GM23338 (cell line): ENCODE results near the gene CSAG1. TPM values are rescaled to one million over a fixed set of nuclear protein-coding genes. Genes with fewer than 3 reads are reported as not detected.
"Not testable (repeated sequence)": the region's sequence is repeated elsewhere in the genome, so short reads cannot be mapped to it uniquely, and the experiment has no call there.

Experiments
- ATAC-seq: fragments of 200-7000 bp; cut with Tn5 transposase; 3 replicates; pipeline ENCODE4 v1.9.1; 2020
- DNase-seq: peaks from one replicate; pipeline ENCODE4 v3.0.0-alpha.2; 2015; ENCODE audit warnings: low spot score
- H2AFZ ChIP-seq: fragments of 200-600 bp; sonication (generic); 2 replicates; pipeline ENCODE4 v1.8.0; 2016; ENCODE audit warnings: antibody characterized with exemption, mild to moderate bottlenecking, moderate library complexity
- H3F3A ChIP-seq: fragments of 200-600 bp; sonication (generic); replicated peaks from 2 replicates; pipeline ENCODE4 v1.8.0; 2017; ENCODE audit warnings: antibody characterized with exemption, mixed run types, low read depth
- H3K27ac ChIP-seq: fragments of 200-600 bp; sonication (generic); 2 replicates; pipeline ENCODE4 v1.6.1; 2016; ENCODE audit warnings: low read depth
- H3K27me3 ChIP-seq: fragments of 200-600 bp; sonication (generic); 2 replicates; pipeline ENCODE4 v1.8.0; 2016; ENCODE audit warnings: mild to moderate bottlenecking, mixed run types, moderate library complexity; ENCODE audit not compliant: insufficient read depth
- H3K36me3 ChIP-seq: fragments of 200-600 bp; sonication (generic); 2 replicates; pipeline ENCODE4 v1.8.0; 2016; ENCODE audit warnings: mild to moderate bottlenecking; ENCODE audit not compliant: insufficient read depth
- H3K4me1 ChIP-seq: fragments of 200-600 bp; sonication (generic); 2 replicates; pipeline ENCODE4 v1.8.0; 2016; ENCODE audit warnings: mild to moderate bottlenecking, moderate library complexity; ENCODE audit not compliant: insufficient read depth
- H3K4me2 ChIP-seq: fragments of 200-600 bp; sonication (generic); 2 replicates; pipeline ENCODE4 v1.7.1; 2017; ENCODE audit warnings: mixed run types
- H3K4me3 ChIP-seq: fragments of 200-600 bp; sonication (generic); 2 replicates; pipeline ENCODE4 v1.6.1; 2016; ENCODE audit warnings: mixed run types
- H3K79me2 ChIP-seq: fragments of 200-600 bp; sonication (generic); replicated peaks from 2 replicates; pipeline ENCODE4 v1.8.0; 2017; ENCODE audit warnings: mild to moderate bottlenecking; ENCODE audit not compliant: insufficient read depth
- H3K9me2 ChIP-seq: fragments of 200-600 bp; sonication (generic); 2 replicates; pipeline ENCODE4 v1.8.0; 2017; ENCODE audit not compliant: insufficient read depth
- H4K20me1 ChIP-seq: fragments of 200-600 bp; sonication (generic); replicated peaks from 2 replicates; pipeline ENCODE4 v1.8.0; 2017; ENCODE audit warnings: mild to moderate bottlenecking; ENCODE audit not compliant: insufficient read depth
- H3K27ac Mint-ChIP-seq: 2 replicates; pipeline ENCODE4 v1.8.0; 2020; ENCODE audit warnings: inconsistent platforms, mild to moderate bottlenecking, moderate library complexity, mixed read lengths
- H3K27me3 Mint-ChIP-seq: 3 replicates; pipeline ENCODE4 v1.8.0; 2022; ENCODE audit warnings: low read depth, mild to moderate bottlenecking, moderate library complexity, mixed read lengths, inconsistent platforms; ENCODE audit not compliant: insufficient read depth, poor library complexity
- H3K36me3 Mint-ChIP-seq: 3 replicates; pipeline ENCODE4 v1.8.0; 2021; ENCODE audit warnings: low read depth, mild to moderate bottlenecking, inconsistent platforms, moderate library complexity, mixed read lengths
- H3K4me1 Mint-ChIP-seq: 3 replicates; pipeline ENCODE4 v1.8.0; 2020; ENCODE audit warnings: mild to moderate bottlenecking, inconsistent platforms, mixed read lengths
- H3K4me3 Mint-ChIP-seq: 3 replicates; pipeline ENCODE4 v1.8.0; 2021; ENCODE audit warnings: moderate library complexity, mild to moderate bottlenecking, inconsistent platforms, mixed read lengths
- H3K9me3 Mint-ChIP-seq: 3 replicates; pipeline ENCODE4 v1.8.0; 2020; ENCODE audit warnings: moderate library complexity, mild to moderate bottlenecking, inconsistent platforms, mixed read lengths
- CREB1 ChIP-seq: fragments of 250-450 bp; sonication (Bioruptor Pico); IDR thresholded peaks from 2 replicates; pipeline ENCODE4 v1.5.0; 2020; ENCODE audit warnings: low read depth, mild to moderate bottlenecking, moderate library complexity
- ETS1 ChIP-seq: IDR thresholded peaks from 2 replicates; pipeline ENCODE4 v1.6.1; 2016; ENCODE audit warnings: antibody characterized with exemption
- EZH2 ChIP-seq: fragments of 200-600 bp; sonication (generic); IDR thresholded peaks from one replicate; pipeline ENCODE4 v1.8.0; 2017; ENCODE audit warnings: antibody characterized with exemption, mild to moderate bottlenecking, low read depth; ENCODE audit not compliant: unreplicated experiment
- EZH2phosphoT487 ChIP-seq: fragments of 200-600 bp; sonication (generic); IDR thresholded peaks from one replicate; pipeline ENCODE4 v1.8.1; 2018; ENCODE audit warnings: antibody characterized with exemption; ENCODE audit not compliant: unreplicated experiment
- JUNB ChIP-seq: IDR thresholded peaks from one replicate; pipeline ENCODE4 v1.6.1; 2016; ENCODE audit warnings: antibody characterized with exemption; ENCODE audit not compliant: unreplicated experiment
- POLR2AphosphoS5 ChIP-seq: IDR thresholded peaks from 2 replicates; pipeline ENCODE4 v1.6.1; 2016; ENCODE audit warnings: antibody characterized with exemption, low read depth
- REST ChIP-seq: IDR thresholded peaks from one replicate; pipeline ENCODE4 v1.6.1; 2018; ENCODE audit warnings: antibody characterized with exemption; ENCODE audit not compliant: unreplicated experiment
- STAT1 ChIP-seq: IDR thresholded peaks from one replicate; pipeline ENCODE4 v1.6.1; 2016; ENCODE audit warnings: antibody characterized with exemption; ENCODE audit not compliant: unreplicated experiment
- ZNF114 ChIP-seq: fragments of 250-450 bp; sonication (Bioruptor Pico); IDR thresholded peaks from 2 replicates; pipeline ENCODE4 v1.5.0; 2020; ENCODE audit warnings: mild to moderate bottlenecking, moderate library complexity
- ZNF331 ChIP-seq: fragments of 250-450 bp; sonication (Bioruptor Pico); IDR thresholded peaks from 2 replicates; pipeline ENCODE4 v1.5.0; 2020; ENCODE audit warnings: low read depth, mild to moderate bottlenecking, moderate library complexity
- polyA plus RNA-seq: library from polyadenylated mRNA; unstranded; fragments of >200 nt; fragmentation: Nextera tagmentation; extraction: Ambion mirVana; gene quantifications from 2 replicates; pipeline ENCODE4 v1.2.1, GENCODE V29; 2016
- total RNA-seq: library from RNA; depleted of rRNA; stranded (reverse); fragments of >200 nt; shearing (Covaris generic); gene quantifications from 2 replicates; pipeline ENCODE4 v1.2.3, GENCODE V29; 2014

CSAG1 gene
- total and polyA plus RNA-seq, 2 experiments from 2014 or later, result 0.27 TPM; not detected in 1

GRCh38 chrX:152753686-152754650 lies 20.4 kb upstream of the CSAG1 start, which contains the start of gene MAGEA2:
MAGEA2 (minus strand) TSS chrX:152753842; CDS start chrX:152751363, 2,479 bp downstream.
- not testable (repeated sequence) for H3K27me3 Mint-ChIP-seq, H3K4me1 Mint-ChIP-seq, H3K36me3 Mint-ChIP-seq, H3K27me3 ChIP-seq, H3K4me3 ChIP-seq, DNase-seq, H3K36me3 ChIP-seq, H3K4me3 Mint-ChIP-seq, H3K4me1 ChIP-seq, H3K79me2 ChIP-seq, H3F3A ChIP-seq, H4K20me1 ChIP-seq, H3K27ac ChIP-seq, H3K9me2 ChIP-seq, H3K4me2 ChIP-seq, H3K9me3 Mint-ChIP-seq, H2AFZ ChIP-seq, H3K27ac Mint-ChIP-seq
- ATAC-seq, result peak; percentile 48

DNA sequence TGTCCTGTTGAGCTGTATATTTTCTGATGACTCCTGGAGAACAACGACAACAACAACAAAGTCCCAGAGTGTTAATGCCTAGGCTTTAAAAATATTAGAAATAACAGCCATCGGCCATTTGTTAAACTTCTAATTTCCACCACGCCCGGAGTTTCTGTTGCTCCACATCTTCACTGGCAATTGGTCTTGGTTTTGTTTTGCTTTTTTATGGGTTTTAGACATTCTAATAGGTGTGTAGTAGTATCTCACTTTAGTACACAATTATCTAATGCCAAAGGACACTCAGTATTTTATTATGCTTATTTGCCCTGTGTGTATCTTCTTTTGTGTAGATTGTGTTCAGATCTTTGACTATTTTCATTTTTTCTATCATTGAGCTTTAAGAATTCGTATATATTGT lies 5.0 kb upstream of the CSAG1 start:
- H3K4me3 ChIP-seq, result no peak overlapping the region
- H2AFZ ChIP-seq, result no peak overlapping the region
- no peak overlapping the region for H3K27ac Mint-ChIP-seq
- H3K27me3 Mint-ChIP-seq, result no peaks in the 10 kb centered on the region
- no peaks in the 10 kb centered on the region for H3K4me1 Mint-ChIP-seq
- no peaks in the 10 kb centered on the region for H3K9me2 ChIP-seq
- DNase-seq (no peak), ATAC-seq (no peak)
- H3K27me3 ChIP-seq, result no peaks in the 10 kb centered on the region
- no peak overlapping the region for H3K4me3 Mint-ChIP-seq
- H3F3A ChIP-seq, result no peaks in the 10 kb centered on the region
- no peaks in the 10 kb centered on the region for H3K79me2 ChIP-seq
- H3K4me1 ChIP-seq, result no peaks in the 10 kb centered on the region
- H4K20me1 ChIP-seq, result no peaks in the 10 kb centered on the region
- no peaks in the 10 kb centered on the region for H3K36me3 Mint-ChIP-seq
- H3K4me2 ChIP-seq, result no peak overlapping the region
- H3K27ac ChIP-seq, result no peak overlapping the region
- no peaks in the 10 kb centered on the region for H3K9me3 Mint-ChIP-seq
- H3K36me3 ChIP-seq, result no peaks in the 10 kb centered on the region
- no peak for TF ChIP-seq STAT1
- no peak for TF ChIP-seq EZH2phosphoT487
- TF ChIP-seq EZH2, result no peak
- TF ChIP-seq ZNF114, result no peak
- TF ChIP-seq CREB1 (CRISPR knock-in tag), result no peak
- TF ChIP-seq REST, result no peak
- no peak for TF ChIP-seq ZNF331 (CRISPR knock-in tag)
- no peak for TF ChIP-seq POLR2AphosphoS5
- TF ChIP-seq JUNB, result no peak
- no peak for TF ChIP-seq ETS1
